Calu3 (cell line): ENCODE measurements around the gene TMBIM1. TPM values are rescaled to one million over a fixed set of nuclear protein-coding genes. Genes with fewer than 3 reads are reported as not detected.
A peak's percentile ranks its signal among the peaks of the same experiment; 100 is the strongest.

Experiments used
- BruUV-seq: library from RNA; stranded (reverse); fragments of 400-500 nt; replicated peaks from 2 replicates; lab custom pipeline; 2021; lab: Mats Ljungman, UMichigan
- CTCF ChIA-PET: fragments of 300-600 bp; sonication (Branson Sonifier 250); formaldehyde crosslinking; loops from one replicate; lab custom pipeline; 2022; ENCODE audit warnings: antibody characterized with exemption; lab: Charles Lee
- DNase-seq: peaks from one replicate; pipeline ENCODE4 v3.0.0; 2022
- H3K27ac Mint-ChIP-seq: one replicate; pipeline ENCODE4 v1.8.0; 2022; ENCODE audit warnings: mixed read lengths; ENCODE audit not compliant: unreplicated experiment
- H3K27me3 Mint-ChIP-seq: one replicate; pipeline ENCODE4 v1.8.0; 2022; ENCODE audit warnings: mixed read lengths; ENCODE audit not compliant: unreplicated experiment
- H3K36me3 Mint-ChIP-seq: one replicate; pipeline ENCODE4 v1.8.0; 2022; ENCODE audit warnings: mild to moderate bottlenecking, moderate library complexity, mixed read lengths; ENCODE audit not compliant: insufficient read depth, unreplicated experiment
- H3K4me1 Mint-ChIP-seq: one replicate; pipeline ENCODE4 v1.8.0; 2022; ENCODE audit warnings: mild to moderate bottlenecking, low read depth, mixed read lengths; ENCODE audit not compliant: unreplicated experiment
- H3K4me3 Mint-ChIP-seq: one replicate; pipeline ENCODE4 v1.8.0; 2022; ENCODE audit warnings: mild to moderate bottlenecking, low read depth, moderate library complexity, mixed read lengths; ENCODE audit not compliant: unreplicated experiment
- H3K9me3 Mint-ChIP-seq: one replicate; pipeline ENCODE4 v1.8.0; 2022; ENCODE audit warnings: low read depth, mixed read lengths; ENCODE audit not compliant: unreplicated experiment
- CTCF ChIP-seq: fragments of 200-600 bp; IDR thresholded peaks from one replicate; pipeline ENCODE4 v1.8.0; 2022; ENCODE audit warnings: antibody characterized with exemption; ENCODE audit not compliant: unreplicated experiment
- intact Hi-C: fragments of 100-400 bp; cut with micrococcal nuclease; formaldehyde crosslinking; loops from one replicate; pipeline ENCODE4 v1.10.0; 2022; ENCODE audit not compliant: unreplicated experiment
- total RNA-seq: library from RNA; stranded (reverse); gene quantifications from 2 replicates; pipeline ENCODE4 v1.2.3, GENCODE V29; 2022

Gene TMBIM1
- total RNA-seq, 1 experiment from 2014 or later, result 229 TPM

DNA sequence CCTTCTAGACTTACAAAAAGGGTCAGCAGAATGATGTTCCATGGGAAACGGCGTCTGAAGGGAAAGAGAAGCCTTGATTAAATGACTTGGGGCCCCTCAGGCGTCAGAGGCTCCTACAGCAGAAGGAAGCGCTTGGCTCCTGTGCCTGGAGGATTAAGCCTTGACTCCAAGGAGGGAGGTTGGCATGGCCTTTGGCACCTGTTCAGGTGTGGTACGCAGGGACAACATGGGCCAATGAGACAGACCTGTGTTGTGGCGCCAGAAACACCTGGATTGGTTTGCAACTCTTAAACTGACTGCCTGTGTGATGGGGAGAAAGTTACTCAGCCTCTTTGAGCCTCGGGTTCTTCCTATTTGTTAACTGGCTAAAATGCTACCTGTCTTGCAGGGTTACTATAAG is 14.4 kb downstream of the TMBIM1 start:
- peak overlapping the region; percentile 63 for H3K27ac Mint-ChIP-seq
- no peaks in the 10 kb centered on the region for H3K9me3 Mint-ChIP-seq
- no peak overlapping the region for H3K4me3 Mint-ChIP-seq
- H3K36me3 Mint-ChIP-seq, result peaks cover 88% of the 10 kb centered on the region
- no peak for TF ChIP-seq CTCF
- no TSS peak for BruUV-seq
- H3K27me3 Mint-ChIP-seq, result no peaks in the 10 kb centered on the region
- CTCF ChIA-PET, result no interaction called here
- intact Hi-C loops, result no loop called here
- peaks cover 28% of the 10 kb centered on the region for H3K4me1 Mint-ChIP-seq
- no peak for DNase-seq

- BruUV-seq, result no TSS peak
- H3K4me1 Mint-ChIP-seq, result peaks cover 28% of the 10 kb centered on the region
- DNase-seq, result no peak
- no peaks in the 10 kb centered on the region for H3K9me3 Mint-ChIP-seq
- peaks cover 87% of the 10 kb centered on the region for H3K36me3 Mint-ChIP-seq
- H3K27me3 Mint-ChIP-seq, result no peaks in the 10 kb centered on the region
- H3K27ac Mint-ChIP-seq, result peak overlapping the region; percentile 63
- peak; percentile 14 for TF ChIP-seq CTCF
- no peak overlapping the region for H3K4me3 Mint-ChIP-seq
- CTCF ChIA-PET, result no interaction called here
- intact Hi-C loops, result no loop called here
Observed at GRCh38 chr2:218276986-218277755, 15.1 kb downstream of the TMBIM1 start.

GRCh38 chr2:218275371-218276072 is 16.8 kb downstream of the TMBIM1 start:
- intact Hi-C loops, result no loop called here
- Mint-ChIP-seq H3K36me3 (peaks cover 87% of the 10 kb centered on the region), H3K27ac (no peak overlapping the region), H3K27me3 (no peaks in the 10 kb centered on the region), H3K4me3 (no peak overlapping the region), H3K4me1 (peaks cover 31% of the 10 kb centered on the region), H3K9me3 (no peaks in the 10 kb centered on the region)
- TF ChIP-seq CTCF, result no peak
- no peak for DNase-seq
- CTCF ChIA-PET, result interaction anchor here (0.6 kb wide), 1 partner anchor 213 kb away, joined by 3 read pairs; no protein-coding TSS in a partner anchor
- BruUV-seq, result no TSS peak

DNA sequence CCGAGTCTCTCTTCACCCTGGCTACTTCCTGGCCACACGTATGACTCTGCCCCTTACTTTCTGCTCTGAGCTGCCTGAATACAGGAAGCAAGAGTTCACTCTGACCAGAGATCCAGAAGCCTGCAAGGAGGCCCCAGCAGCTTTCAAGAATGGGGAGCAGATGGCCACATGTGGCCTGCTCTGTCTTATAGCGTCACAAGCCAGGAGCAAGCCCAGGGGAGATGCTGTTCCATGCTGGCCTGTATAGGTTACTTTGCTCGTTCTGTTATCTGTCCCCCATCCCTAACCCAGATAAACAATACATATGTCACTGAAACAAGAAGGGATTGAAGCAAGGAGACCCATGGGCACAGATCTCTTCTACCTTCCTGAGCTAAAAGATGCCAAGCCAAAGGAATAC is 17.7 kb downstream of the TMBIM1 start:
- DNase-seq, result no peak
- Mint-ChIP-seq H3K4me3 (no peak overlapping the region), H3K4me1 (peaks cover 31% of the 10 kb centered on the region), H3K27ac (no peak overlapping the region), H3K9me3 (no peaks in the 10 kb centered on the region), H3K27me3 (no peaks in the 10 kb centered on the region), H3K36me3 (peaks cover 87% of the 10 kb centered on the region)
- TF ChIP-seq CTCF, result no peak
- TSS peak; percentile 32 for BruUV-seq
- CTCF ChIA-PET, result interaction anchor here (0.6 to 1.9 kb wide), 3 partner anchors 48 to 214 kb away, joined by 3 to 8 read pairs (median 3); no protein-coding TSS in a partner anchor
- intact Hi-C loops, result loop anchor here (5.0 kb wide), 1 partner anchor 123 kb away; the partner anchor contains the start of gene CTDSP1
